ENCODE results near the gene SPATA32. TPM values are rescaled to one million over a fixed set of nuclear protein-coding genes. Genes with fewer than 3 reads are reported as not detected.

The SPATA32 gene
- total RNA-seq, 1 donor from 2014 or later = not detected

DNA sequence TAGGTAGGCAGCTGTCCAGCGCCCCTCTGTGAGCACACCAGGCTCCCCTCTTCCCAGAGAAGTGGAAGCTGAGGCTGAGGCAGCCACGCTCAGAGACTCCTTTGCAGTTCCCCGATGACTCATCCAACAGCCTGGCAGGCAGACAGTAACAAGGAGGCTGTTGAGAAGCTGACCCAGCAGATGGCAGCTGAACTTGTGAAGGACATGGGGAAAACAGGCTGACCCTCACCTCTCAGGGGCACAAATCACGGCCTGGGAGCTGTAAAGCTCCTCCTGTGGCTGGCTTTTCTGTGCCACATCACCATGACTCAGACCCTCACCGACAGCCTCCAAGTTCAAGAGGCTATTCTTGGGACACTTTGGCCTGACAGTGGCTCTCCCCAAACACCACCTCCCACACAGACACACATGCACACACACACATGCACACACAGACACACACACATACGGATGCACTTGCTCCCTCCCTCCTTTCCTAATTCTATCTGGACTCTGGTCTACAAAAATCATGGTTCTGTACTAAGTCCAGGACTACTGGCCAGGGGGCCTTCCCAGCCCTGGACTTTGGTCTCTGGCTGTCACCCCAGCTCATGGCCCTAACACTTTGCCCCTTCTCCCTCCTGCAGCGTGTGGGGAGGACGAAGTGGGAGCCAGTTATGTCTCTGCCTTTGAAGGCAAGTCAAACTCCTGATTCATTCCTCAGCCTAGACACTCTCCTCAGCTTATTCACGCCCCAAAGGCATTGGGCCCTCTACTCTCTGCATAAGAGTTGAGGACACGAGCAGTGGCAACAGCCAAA lies 31.7 kb upstream of the SPATA32 start:
- Histone ChIP-seq H3K27me3 (no peaks in the 10 kb centered on the region), H3F3A (ENCODE audit: low read depth) (no peaks in the 10 kb centered on the region), H3K79me2 (ENCODE audit: low read depth) (peaks cover 13% of the 10 kb centered on the region), H3K4me3 (no peak overlapping the region), H3K9ac (no peak overlapping the region), H3K27ac (no peak overlapping the region), H3K4me2 (no peak overlapping the region), H2AFZ (replicated peaks) (no peak overlapping the region), H3K4me1 (no peaks in the 10 kb centered on the region), H3K36me3 (no peaks in the 10 kb centered on the region), H4K20me1 (ENCODE audit: low read depth) (peaks cover 20% of the 10 kb centered on the region), H3K9me3 (ENCODE audit: low read depth) (no peaks in the 10 kb centered on the region)
- no peaks in the 10 kb centered on the region for H3K9me3 Mint-ChIP-seq
- H3K4me3 Mint-ChIP-seq = no peak overlapping the region
- no peaks in the 10 kb centered on the region for H3K27me3 Mint-ChIP-seq (ENCODE audit: insufficient read depth, low read depth)
- H3K4me1 Mint-ChIP-seq = peaks cover 31% of the 10 kb centered on the region
- TF ChIP-seq EZH2phosphoT487 (IDR thresholded peaks at IDR 0.05) (no peak), EZH2 (IDR thresholded peaks at IDR 0.05) (no peak)
- TF ChIP-seq, protein P1, sequence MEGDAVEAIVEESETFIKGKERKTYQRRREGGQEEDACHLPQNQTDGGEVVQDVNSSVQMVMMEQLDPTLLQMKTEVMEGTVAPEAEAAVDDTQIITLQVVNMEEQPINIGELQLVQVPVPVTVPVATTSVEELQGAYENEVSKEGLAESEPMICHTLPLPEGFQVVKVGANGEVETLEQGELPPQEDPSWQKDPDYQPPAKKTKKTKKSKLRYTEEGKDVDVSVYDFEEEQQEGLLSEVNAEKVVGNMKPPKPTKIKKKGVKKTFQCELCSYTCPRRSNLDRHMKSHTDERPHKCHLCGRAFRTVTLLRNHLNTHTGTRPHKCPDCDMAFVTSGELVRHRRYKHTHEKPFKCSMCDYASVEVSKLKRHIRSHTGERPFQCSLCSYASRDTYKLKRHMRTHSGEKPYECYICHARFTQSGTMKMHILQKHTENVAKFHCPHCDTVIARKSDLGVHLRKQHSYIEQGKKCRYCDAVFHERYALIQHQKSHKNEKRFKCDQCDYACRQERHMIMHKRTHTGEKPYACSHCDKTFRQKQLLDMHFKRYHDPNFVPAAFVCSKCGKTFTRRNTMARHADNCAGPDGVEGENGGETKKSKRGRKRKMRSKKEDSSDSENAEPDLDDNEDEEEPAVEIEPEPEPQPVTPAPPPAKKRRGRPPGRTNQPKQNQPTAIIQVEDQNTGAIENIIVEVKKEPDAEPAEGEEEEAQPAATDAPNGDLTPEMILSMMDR (IDR thresholded peaks at IDR 0.05) = no peak
- H3K27ac Mint-ChIP-seq = peak overlapping the region; percentile 44
- peaks cover 7% of the 10 kb centered on the region for H3K36me3 Mint-ChIP-seq
- no peak for DNase-seq (ENCODE audit: low spot score)

DNA sequence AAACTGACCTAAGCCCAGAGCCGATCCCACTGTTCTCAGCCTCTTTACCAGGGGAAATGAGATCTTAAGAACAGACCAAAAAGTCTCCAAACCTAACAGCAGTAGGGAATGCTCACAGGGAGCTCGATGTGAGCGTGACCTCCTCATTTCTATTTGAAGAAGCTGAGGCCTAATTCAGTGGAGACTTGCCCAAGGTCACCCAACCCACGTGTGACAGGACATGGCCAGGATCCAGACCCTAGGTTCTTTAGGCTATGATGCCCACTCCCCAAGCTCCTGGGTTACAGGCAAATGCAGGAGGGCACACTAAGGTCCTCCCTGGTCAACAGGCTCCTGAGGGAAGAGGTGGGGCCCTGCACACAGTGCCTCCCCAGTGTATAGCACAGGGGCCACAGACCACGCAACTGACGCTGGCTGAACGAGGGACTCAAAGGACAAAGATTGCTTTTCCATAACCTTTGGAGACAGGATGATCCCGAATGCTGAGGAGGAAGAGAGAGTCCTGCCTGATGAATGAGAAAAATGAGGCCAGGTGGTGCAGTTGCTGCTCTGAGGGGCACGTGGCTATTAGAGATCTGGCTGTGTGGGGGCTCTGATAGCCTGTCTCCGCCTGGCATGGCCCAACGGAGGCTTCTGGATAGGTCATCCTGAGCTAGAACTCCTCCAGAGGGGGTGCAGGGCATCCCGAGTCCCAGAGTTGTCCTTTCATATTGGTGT lies 31.0 kb upstream of the SPATA32 start:
- Histone ChIP-seq H4K20me1 (ENCODE audit: low read depth) (peaks cover 15% of the 10 kb centered on the region), H2AFZ (replicated peaks) (no peak overlapping the region), H3K27me3 (no peaks in the 10 kb centered on the region), H3K27ac (no peak overlapping the region), H3K4me3 (no peak overlapping the region), H3K36me3 (no peaks in the 10 kb centered on the region), H3K9ac (no peak overlapping the region), H3K4me2 (no peak overlapping the region), H3K79me2 (ENCODE audit: low read depth) (peaks cover 13% of the 10 kb centered on the region), H3K9me3 (ENCODE audit: low read depth) (no peaks in the 10 kb centered on the region), H3F3A (ENCODE audit: low read depth) (no peaks in the 10 kb centered on the region), H3K4me1 (no peaks in the 10 kb centered on the region)
- Mint-ChIP-seq H3K9me3 (no peaks in the 10 kb centered on the region), H3K36me3 (peaks cover 7% of the 10 kb centered on the region), H3K4me3 (no peak overlapping the region), H3K27me3 (ENCODE audit: insufficient read depth, low read depth) (no peaks in the 10 kb centered on the region), H3K27ac (peak overlapping the region; percentile 57), H3K4me1 (peaks cover 29% of the 10 kb centered on the region)
- no peak for DNase-seq (ENCODE audit: low spot score)
- TF ChIP-seq, protein P1 (IDR thresholded peaks at IDR 0.05) = no peak
- no peak for TF ChIP-seq EZH2 (IDR thresholded peaks at IDR 0.05)
- TF ChIP-seq EZH2phosphoT487 (IDR thresholded peaks at IDR 0.05) = no peak

DNA sequence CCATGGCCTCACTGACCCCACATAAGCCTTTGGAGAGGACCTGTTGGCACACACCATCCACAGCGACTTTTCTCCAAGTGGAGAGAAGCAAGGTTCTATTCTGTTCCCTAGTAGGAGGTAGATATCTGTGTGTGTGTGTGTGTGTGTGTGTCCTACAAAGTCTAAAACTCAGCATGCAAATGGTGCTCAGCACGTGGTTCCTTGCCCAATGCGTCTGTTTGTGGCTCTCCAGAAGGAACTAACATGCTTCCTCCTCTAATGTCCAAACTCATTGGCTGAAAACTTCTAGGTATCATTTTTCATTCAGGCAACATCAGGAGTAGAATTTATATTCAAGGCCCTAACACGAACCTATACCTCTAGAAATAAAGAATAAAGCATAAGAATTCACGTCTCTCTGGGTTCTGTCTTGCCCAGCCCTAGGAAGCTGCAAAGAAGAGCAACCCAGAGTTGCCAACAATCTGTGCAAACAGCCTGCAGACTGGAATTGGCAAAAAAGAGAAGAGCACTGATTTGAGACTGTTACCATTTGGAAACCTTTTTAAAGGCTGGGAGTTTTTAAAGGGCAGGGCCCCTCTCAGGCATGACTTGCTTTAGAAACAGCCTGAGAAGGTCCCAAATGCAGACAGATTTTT lies 29.4 kb upstream of the SPATA32 start:
- no peaks in the 10 kb centered on the region for H3K4me1 ChIP-seq

More for the DNA sequence above, 29.4 kb upstream of the SPATA32 start:
- H3K27ac ChIP-seq = no peak overlapping the region
- peaks cover 15% of the 10 kb centered on the region for H4K20me1 ChIP-seq (ENCODE audit: low read depth)
- H3K4me2 ChIP-seq = no peak overlapping the region
- TF ChIP-seq EZH2phosphoT487 (IDR thresholded peaks at IDR 0.05) (no peak), EZH2 (IDR thresholded peaks at IDR 0.05) (no peak)
- TF ChIP-seq, protein P1 (IDR thresholded peaks at IDR 0.05) = no peak
- Mint-ChIP-seq H3K9me3 (no peaks in the 10 kb centered on the region), H3K4me3 (no peak overlapping the region), H3K36me3 (peaks cover 10% of the 10 kb centered on the region), H3K4me1 (peaks cover 28% of the 10 kb centered on the region), H3K27me3 (ENCODE audit: insufficient read depth, low read depth) (no peaks in the 10 kb centered on the region), H3K27ac (peak overlapping the region; percentile 12)
- peaks cover 5% of the 10 kb centered on the region for H3K79me2 ChIP-seq (ENCODE audit: low read depth)
- no peak overlapping the region for H3K4me3 ChIP-seq
- no peaks in the 10 kb centered on the region for H3K9me3 ChIP-seq (ENCODE audit: low read depth)
- no peaks in the 10 kb centered on the region for H3K27me3 ChIP-seq
- no peak for DNase-seq (ENCODE audit: low spot score)
- no peak overlapping the region for H2AFZ ChIP-seq (replicated peaks)
- no peaks in the 10 kb centered on the region for H3K36me3 ChIP-seq
- no peak overlapping the region for H3K9ac ChIP-seq
- no peaks in the 10 kb centered on the region for H3F3A ChIP-seq (ENCODE audit: low read depth)
